ENCODE measurements around the gene JARID2.

The JARID2 gene

DNA sequence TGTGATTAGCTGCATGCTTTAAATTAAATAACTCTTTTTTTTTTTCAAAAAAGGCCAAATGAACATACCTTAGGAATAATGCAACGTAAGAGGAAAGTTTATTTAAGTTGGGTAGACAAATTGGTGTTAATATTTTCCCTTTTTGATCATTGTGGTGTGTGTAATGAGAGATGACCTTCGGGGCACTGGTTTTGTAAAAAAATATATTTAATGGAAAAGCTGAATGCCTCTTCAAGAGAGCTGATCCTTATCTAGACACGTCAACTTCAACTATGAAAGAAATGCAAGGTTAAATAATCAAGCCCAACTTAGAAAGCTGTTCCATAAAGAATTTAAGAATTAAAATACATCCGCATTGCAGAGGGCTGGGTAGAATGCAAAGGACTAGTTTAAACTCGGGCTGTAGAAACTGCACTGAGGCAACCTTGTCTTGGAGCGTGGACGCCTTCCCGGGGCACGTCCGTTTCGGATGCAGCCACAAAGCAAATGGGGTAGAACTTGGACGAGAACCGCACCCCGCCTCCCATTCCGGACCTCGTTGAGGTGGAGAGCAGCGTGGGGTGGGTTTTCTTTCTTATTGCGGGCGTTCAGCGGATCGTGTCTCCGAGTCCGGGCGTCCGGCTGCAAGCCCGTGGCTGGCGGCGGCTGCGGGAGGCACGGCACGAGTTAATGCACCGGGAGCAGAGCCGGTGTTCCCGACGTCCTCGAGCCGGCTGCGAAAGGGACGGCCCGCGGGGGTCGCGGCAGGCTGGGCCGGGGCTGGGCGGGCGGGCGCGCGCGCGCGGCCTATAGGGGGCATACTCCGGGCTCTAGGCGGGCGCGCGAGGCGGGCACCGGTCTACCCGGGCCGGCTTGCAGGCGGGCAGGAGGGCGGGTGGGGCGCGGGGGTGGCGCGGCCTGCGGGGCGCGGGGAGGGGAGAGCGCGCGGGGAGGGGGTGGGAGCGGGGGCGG lies 1.9 kb downstream of the JARID2 start:
- DNase-seq = peak; percentile 72

DNA sequence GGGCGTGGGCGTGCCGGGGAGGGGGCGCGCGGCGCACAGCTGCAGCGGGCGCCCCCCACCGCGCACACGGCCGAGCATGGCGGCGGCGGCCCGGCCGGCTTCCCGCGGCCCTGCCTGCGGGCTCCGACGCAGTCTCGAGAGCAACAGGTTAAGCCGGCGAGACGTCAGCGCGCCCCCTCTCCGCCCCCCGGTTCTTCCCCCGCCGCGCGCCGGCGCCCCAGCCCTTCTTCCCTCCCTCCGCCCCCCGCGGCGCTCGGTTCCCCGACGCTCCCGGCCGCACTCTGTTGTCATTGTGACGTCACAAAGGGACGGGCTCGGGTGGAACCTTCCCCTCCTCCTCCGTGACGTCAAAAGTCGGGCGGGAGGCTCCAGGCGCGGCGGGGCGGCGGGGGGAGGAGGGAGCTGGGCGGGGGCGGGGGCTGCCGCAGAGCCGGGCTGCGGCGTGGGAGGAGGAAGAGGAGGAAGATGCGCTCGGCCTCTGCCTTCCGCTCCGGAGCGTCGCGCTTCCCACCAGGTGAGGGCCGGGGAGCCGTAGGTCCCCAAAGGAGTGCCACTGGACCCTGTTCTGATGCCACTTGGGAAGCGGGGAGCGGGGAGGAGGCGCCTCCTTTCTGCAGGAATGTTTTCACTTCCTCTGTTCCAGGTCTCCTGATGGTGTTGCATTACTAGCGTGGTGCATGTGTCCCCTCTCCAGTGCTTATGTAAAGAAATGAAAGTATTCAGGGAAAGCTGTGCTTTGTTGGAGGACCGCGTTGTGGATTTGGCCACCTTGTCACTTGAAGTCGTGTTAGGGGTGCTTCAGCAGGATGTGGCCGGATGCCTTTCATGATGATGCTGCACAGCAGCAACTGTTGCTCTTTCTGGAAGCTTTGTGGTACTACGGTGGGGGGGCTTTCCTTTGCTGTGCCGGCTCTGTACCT lies 2.8 kb downstream of the JARID2 start:
- DNase-seq = peak; percentile 97

DNA sequence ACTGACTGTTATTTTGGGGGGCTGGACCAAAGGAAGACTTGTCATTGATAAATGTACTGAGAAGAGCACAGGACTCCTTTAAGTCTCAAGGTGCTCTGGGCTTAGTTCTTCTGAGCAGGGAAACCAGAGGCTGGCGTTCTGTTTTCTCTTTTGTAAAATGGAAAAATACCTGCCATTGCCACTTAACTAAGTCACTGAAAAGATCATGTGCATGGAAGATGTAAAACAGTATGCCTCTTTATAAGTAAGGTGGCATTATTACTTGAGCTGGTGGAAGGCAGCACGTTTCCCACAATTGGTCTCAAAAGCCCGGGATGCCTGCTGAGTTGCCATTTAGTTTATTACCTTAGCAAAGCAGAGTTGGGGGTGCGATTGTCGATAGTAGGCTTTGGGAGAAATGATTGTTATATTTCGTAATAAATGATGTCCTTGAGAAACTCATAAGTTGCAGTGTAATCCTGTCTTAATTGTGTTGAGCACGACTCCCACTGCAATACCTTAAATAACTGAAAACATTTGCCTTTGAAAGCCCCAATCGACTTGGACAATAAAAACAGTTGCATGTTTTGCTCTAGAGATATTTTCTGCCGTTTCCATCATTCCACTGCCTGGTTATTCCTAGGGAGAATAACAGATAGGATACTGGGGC lies 3.6 kb downstream of the JARID2 start:
- DNase-seq = no peak

DNA sequence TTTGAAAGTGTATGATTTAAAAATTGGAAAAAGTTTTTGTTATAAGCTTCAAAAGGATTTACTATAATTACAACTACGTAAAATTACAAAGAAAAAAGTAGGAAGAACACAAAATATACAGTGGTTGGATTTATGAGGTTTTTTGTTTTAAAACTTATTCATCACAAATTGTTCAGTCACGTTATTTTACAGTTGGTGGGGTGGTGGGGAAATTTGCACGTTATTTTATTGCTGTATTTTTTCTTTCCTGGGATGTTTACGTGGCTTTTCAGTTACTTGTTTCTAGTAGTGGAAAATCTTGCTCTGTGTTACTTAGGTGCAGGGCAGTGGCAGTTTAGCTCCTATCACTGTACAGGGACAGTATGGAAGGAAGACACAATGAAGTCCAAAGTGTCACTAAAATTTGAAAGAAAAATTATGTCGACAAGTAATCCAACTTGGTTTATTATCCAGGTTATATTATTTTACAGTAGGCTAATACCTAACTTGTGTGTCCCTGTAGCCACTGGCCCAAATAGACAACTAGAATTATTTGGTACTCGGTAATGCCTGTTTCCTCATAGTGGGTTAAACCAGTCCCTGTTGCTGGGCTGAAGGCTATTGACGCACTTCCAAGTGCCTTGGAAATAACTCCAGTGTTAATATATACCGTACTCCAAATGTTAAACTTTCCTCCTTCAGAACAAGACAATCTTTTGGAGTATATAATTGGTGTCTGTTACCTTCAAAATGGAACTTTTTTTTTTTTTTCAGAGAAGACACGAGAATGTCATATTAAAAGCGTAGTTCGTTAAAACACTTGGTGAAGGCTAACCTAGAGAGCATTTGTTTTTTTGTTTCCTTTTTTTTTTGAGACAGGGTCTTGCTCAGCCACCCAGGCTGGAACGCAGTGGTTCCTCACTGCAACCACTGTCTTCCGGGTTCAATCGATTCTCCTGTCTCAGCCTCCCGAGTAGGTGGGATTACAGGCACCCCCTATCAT lies 4.6 kb downstream of the JARID2 start:
- DNase-seq = no peak

DNA sequence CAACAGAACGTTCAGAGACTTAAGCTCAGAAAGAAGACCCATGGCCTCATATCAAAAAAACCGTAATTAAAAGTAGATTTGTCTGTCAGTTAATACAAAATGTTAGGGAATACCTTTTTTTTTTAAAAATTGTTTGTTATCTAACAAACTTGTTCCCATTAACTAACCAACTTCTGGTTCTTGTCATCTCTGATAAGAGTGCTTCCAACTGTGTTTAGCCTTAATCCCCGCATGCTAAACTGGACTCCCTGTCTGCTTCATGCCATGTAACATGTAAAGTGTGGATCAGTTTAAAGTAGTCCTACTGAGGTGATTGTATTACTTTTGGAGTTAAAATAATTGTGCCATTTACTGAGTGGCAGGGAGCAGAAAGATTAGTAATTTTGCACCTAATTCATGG lies 6.3 kb downstream of the JARID2 start:
- DNase-seq = no peak

DNA sequence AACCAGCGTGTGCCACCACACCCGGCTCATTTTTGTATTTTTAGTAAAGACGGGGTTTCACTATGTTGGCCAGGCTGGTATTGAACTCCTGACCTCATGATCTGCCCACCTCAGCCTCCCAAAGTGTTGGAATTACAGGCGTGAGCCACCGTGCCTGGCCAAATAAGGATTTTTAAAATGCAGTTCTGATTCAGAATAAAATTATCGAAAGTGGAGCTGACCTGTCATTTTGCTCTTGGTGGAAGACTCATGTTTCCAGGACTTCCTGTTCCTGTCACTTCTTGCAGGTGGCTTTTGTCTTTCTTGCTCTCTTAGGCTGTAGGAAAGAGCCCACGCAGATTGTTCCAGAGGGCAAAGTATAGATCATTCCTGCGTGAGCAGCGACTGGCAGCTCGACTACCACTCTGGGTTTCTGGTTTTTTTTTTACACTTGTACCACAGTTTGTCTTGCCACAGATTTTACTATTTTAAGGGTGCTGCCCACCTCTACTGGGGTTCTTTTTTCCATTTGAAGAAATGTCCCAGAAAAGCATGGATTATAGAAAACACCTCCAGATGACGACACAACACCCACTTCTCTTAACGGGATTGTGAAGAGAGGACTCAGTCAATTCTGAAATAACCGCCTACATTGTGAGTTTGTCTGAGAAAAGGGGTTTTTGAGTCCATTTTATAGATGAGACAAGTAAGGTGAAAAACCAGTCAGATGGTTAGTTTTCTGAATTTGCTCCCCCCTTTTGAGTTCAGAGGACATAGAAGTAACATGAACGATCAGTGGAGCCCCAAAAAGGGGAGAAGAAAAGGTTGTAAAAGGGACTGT lies 7.5 kb downstream of the JARID2 start:
- no peak for DNase-seq

DNA sequence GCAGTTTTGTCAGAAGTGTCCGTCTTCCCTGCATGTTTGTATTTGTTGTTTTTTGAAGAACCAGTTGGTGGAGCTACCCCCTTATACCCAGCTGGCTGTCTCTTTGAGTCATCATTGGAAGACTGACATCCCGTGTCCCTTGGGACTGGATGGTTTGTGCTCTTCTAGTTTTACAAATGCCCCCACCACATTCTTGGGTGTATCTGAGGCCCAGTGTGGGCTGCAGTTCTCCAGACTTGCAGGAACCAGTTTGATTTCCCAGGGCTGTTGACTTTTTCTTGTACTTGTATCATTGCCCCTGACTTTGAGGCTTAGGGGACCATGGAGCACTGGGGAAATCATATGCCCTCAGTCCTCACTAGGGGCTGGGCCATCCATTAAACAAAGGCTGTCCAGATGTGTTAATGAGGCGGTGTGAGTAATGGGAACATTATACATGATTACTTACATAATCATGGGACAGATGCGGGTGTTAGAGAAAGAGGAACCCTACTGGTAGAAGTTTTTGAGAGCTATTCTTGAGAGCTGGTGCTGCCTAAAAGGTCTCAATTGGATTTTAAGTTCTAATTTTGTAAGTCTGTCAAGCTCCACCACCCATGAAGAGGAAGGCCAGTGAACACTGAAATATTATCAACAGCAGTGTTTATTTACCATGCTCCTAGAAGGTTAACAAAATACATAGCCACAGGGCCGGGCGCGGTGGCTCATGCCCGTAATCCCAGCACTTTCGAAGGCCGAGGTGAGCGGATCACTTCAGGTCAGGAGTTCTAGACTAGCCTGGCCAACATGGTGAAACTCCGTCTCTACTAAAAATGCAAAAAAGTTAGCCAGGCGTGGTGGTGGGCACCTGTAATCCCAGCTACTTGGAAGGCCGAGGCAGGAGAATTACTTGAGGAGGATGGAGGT lies 8.5 kb downstream of the JARID2 start:
- DNase-seq = no peak

DNA sequence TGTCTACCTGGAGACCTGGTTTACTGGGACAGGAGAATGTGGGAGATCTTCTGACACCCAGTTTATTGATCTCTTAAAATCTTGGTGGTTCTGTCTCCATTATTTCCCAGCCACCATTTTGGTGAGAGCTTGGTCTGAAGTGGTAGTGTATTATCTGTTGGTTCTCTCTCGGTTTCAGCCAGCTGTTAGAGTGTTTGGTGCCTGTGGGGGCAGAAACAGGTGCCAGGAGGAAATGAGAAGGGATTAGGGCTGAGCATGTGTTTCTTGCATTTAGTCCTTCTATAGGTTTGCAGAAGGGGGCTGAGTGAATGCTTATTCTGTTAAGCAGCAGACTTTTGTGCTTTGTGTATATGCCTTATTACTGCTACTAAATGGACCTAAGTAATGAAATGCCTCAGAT lies 9.6 kb downstream of the JARID2 start:
- peak; percentile 50 for DNase-seq

DNA sequence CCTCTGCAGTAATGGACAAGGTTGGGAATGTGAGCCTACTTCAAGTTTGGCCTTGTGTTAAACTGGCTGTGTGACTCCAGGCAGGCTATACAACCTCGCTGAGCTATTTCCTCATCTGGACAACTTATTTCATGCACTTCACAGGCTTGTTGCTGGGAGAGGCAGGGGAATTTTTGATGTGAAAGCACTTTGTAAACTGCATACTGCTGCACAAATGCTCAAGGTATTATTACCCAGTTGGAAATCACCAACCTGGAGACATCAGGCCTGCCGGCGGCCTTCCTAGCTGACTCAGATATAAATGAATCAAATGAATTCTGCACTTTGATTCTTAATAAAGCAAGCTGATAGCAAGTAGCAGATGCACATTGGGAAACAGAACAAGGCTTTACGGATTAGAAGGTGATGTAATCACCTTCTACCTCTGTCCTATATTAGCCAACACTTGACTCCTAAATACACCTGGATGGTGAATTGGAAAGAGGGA lies 10.1 kb downstream of the JARID2 start:
- no peak for DNase-seq

DNA sequence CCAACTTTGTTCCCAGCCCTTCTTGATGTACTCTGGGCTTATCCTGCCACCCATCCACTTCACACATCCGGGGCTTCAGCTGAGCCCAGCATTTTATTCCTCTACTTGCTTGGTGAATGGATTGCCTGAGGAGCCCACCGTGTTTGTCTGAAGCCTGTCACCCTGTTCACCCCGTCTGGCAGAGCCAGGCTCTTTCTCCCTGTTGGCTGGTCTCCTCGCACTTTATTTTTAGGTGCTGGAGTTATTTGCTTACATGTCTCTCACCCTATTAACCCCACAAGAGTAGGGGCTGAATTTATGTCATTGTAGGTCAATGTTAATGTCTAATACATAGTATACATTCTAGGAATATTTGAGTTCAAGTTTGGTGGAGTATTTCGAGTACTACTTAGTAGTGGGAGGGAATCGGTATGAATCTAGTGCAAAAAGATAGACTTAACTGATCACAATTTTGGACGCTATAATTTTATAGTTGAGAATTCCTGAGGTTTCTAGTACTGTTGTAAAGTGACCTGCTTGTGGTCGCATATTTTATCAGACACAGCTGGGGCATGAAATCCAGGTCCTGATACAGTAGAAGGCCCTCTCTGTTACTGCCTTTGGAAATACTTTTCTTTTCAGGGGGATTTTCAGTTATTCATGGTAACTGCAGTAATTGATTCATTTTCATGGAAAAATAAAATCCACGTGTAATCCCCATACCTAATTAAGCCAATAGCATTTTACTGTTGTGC lies 10.8 kb downstream of the JARID2 start:
- no peak for DNase-seq

DNA sequence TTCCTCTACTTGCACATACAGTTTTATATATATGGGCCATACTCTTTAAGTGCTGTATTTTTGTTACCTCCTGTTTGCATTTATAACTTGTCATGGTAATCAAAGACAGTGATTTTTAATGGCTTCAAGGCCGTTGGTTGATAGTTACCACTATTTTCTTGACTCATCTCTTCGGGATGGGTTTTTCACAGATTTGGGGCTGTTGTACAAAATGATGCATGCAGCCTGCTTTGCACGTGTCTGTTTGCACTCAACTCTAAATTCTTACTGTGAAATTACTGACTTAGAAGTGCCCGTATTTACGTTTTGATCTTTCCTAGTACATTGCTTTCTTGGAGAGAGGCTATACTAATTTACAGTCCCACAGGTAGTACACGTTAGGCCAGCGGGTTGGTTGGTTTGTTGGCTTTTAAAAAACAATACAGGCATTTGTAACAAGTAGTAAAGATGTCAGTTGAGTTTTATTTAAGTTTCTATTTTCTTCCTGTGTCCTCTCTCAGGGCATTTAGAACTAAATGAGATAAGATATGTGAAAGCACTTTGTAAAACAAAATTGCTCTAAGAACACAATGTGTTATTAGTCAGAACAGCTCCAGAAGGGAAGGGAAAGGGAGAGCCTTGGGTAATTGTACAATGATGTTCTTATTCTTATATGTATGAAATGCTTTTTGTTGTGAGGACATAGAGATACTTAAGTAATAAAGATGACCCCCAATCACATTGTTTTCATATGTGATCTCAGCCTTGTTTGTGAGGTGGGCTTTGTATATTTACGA lies 11.7 kb downstream of the JARID2 start:
- no peak for DNase-seq

DNA sequence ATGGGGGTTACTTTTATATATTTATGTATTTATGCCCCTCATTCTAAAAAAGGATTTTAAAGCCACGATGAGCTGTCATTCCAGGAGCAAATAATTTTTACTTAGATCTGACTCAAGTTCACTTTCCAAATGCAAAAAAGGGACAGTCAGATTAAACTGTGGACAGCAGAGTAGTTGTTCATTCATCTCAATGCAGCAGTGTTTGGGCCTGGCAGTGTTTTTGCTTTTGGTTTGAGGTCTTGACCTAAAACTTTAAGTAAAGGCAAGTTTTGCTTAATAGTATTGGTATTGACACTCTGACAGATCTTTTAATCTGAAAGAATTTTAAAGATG lies 13.9 kb downstream of the JARID2 start:
- DNase-seq = no peak

DNA sequence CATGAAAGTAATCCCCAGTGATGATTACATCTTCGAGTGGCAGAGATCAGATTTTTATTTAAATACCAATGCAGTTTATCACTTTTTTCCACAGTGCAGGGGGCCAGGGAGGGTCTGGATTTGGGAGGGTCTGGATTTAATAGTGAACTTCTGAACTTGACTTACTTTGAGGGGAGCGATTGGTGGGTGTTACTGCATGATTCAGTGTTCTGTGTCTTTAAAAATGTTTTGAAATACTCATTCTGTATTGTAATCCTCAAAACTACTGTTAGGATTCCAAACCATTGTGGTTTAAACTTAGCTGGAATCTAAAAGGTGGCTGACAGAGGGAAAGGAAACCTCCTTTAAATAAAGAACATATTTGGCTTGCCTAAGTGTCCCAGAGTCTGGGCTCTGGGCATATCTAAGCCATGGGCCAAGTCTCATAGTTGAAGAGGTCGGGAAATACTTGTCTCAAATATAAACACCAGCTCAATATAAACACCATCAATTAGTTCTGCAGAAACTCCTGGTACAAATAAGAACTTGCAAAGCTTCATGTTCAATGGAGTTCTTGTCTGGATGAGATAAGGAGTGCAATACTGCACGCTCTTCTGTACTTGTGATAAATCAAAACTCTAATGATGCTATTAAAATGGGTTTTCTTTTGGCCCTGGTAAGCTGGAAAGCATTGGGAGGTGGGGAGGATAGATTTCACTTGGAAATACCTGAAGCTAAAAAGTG lies 14.4 kb downstream of the JARID2 start:
- no peak for DNase-seq

DNA sequence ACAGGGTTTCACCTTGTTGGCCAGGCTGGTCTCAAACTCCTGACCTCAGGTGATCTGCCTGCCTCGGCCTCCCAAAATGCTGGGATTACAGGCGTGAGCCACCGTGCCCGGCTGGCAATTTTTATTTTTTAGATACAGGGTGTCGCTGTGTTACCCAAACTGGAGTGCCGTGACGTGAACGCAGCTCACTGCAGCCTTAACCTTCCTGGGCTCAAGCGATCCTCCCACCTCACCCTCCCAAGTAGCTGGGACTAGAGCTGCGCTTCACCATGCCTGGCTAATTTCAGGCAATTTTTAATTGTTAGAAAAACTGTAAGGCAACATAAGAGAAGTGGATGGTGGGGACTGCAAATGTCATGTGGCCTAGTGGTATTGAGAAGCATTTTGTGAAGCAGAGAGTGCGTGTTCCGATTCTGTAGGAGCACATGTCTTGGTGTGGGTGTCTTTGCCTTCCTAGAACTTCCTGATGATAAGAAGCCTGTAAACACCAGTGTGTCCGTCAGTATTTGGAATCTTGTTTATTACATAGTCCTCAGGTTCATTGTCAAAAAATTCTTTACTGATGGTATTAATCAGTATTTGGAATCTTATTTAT lies 18.0 kb downstream of the JARID2 start:
- no peak for DNase-seq

DNA sequence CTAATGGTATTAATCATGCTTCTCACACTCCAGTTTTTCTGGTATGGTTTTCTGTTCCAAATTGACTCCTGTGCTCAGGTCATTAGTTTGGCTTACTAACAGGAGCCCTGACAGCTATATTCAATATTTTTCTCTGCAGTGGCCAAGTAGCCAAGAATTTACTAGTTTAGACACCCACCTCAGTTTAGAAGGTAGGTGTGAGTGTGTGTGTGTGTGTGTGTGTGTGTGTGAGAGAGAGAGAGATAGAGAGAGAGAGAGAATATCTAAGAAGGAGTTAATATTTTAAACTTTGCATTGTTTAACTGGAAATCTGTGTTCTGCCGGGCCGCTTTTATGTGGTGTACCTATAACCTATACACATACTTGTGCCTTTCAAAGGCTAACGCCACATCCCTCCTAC lies 18.5 kb downstream of the JARID2 start:
- DNase-seq = no peak

DNA sequence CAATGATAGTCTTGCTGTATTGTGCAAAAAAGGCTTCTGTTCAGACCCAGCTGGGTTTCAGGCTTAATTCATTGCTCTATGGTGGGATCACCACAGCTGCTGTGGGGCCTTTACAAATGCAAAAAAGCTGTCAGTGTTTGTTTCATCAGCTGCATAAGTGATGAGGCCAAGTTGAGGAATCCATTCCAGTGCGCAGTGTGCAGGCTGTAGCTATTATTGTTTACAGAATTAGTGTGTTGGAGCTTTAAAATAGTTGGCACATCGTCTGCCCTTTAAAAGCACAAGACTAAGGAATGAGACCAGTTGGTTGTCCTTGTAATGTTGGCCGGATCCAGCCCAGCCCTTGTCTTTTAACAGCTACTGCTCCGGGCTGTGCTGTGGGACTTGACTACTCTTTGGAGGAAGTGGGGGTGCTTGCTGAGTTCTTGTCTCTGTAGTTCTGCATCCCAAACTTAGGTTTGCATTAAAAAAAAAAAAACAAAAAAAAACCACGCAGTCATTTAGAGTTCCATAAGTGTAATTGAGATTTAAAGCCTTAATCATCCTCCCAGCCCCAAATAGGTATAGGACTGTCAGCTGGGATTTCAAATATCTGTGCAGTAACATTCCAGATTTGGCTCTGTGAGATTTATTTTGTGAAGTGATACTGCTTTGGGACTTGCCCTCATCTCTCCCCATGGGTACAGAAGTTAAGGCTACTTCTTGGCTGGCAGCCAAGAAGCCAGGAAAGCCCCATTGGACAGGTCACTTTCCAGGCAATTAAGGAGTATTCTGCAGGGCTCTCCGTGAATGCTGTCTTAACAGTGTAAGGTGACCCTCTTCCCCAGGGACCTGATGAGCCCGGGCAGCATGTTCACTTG lies 19.3 kb downstream of the JARID2 start:
- DNase-seq = peak; percentile 79
